Stimulated activated CD8-positive, alpha-beta memory T cell treated with anti-CD3 and anti-CD28 coated beads, Interleukin-7, amount 100 ng/mL, for 48 hours (primary cell): ENCODE measurements around the gene SPRR2B.
"Not testable (repeated sequence)": the region's sequence is repeated elsewhere in the genome, so short reads cannot be mapped to it uniquely, and the experiment has no call there.

Experiments used
- DNase-seq, 2 donors: peaks; one replicate each; pipeline ENCODE4 v3.0.0-alpha.2; 2020; ENCODE audit warnings: low read depth in 1 of 2; ENCODE audit errors: extremely low read depth in 1 of 2

SPRR2B gene

GRCh38 chr1:153035211-153035610, 36.2 kb downstream of the SPRR2B start:
- no peak for DNase-seq

- DNase-seq: no peak
Measured at GRCh38 chr1:153032677-153033308, 38.6 kb downstream of the SPRR2B start.

GRCh38 chr1:153032073-153032472, 39.3 kb downstream of the SPRR2B start:
- DNase-seq: no peak

- DNase-seq: no peak
Measured at GRCh38 chr1:153030895-153031294, 40.5 kb downstream of the SPRR2B start, which contains the start of gene SPRR1B. SPRR1B (plus strand) TSS chr1:153031203; CDS start chr1:153032346, 1,143 bp downstream.

GRCh38 chr1:153028766-153029165, 42.6 kb downstream of the SPRR2B start:
- DNase-seq: no peak

- DNase-seq: no peak
Measured at GRCh38 chr1:153025797-153026196, 45.6 kb downstream of the SPRR2B start.

GRCh38 chr1:153024413-153024812, 47.0 kb downstream of the SPRR2B start:
- DNase-seq: no peak

- DNase-seq: no peak
Measured at GRCh38 chr1:153023109-153023508, 48.3 kb downstream of the SPRR2B start.

- DNase-seq: not testable (repeated sequence)
Measured at GRCh38 chr1:153022340-153022739, 49.1 kb downstream of the SPRR2B start.

GRCh38 chr1:153021829-153022228, 49.6 kb downstream of the SPRR2B start:
- not testable (repeated sequence) for DNase-seq
